IPS-18a (cell line): Measurements from ENCODE around the gene CXXC1.
"Not testable (repeated sequence)": the region's sequence is repeated elsewhere in the genome, so short reads cannot be mapped to it uniquely, and the experiment has no call there.

Source experiments
- H3K27ac ChIP-seq: one replicate; pipeline ENCODE4 v1.5.1; 2013; ENCODE audit warnings: low read length
- H3K27me3 ChIP-seq: one replicate; pipeline ENCODE4 v1.6.1; 2013; ENCODE audit warnings: mild to moderate bottlenecking, low read length; ENCODE audit not compliant: control insufficient read depth, insufficient read depth
- H3K36me3 ChIP-seq: one replicate; pipeline ENCODE4 v1.6.1; 2013; ENCODE audit warnings: low read depth, low read length; ENCODE audit not compliant: control insufficient read depth
- H3K4me1 ChIP-seq: one replicate; pipeline ENCODE4 v1.6.1; 2013; ENCODE audit warnings: low read depth, low read length; ENCODE audit not compliant: control insufficient read depth
- H3K4me3 ChIP-seq: one replicate; pipeline ENCODE4 v1.5.1; 2013; ENCODE audit warnings: low read length
- H3K9ac ChIP-seq: one replicate; pipeline ENCODE4 v1.6.1; 2013; ENCODE audit warnings: mild to moderate bottlenecking, low read length, moderate library complexity
- H3K9me3 ChIP-seq: one replicate; pipeline ENCODE4 v1.6.1; 2013; ENCODE audit warnings: low read depth, low read length; ENCODE audit not compliant: control insufficient read depth

CXXC1 gene

DNA sequence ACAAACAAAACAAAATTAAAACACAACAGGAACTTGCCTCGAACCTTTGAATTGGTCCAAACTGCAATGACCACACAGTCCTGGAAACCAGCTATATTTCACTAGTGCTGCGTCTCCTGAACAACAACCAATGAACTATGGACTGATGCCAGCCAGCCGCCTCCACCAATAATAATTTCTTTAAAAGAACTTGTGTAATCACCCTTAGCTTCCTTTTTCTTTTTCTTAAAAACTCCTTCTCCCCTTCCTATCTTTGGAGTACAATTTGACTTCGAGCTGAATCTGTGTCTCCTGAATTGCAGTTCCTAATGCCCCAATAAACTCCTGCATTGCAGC is 1.6 kb upstream of the CXXC1 start:
- peaks cover 10% of the 10 kb centered on the region for H3K36me3 ChIP-seq
- no peak overlapping the region for H3K9ac ChIP-seq
- no peak overlapping the region for H3K4me3 ChIP-seq
- no peak overlapping the region for H3K27ac ChIP-seq
- no peaks in the 10 kb centered on the region for H3K27me3 ChIP-seq
- H3K4me1 ChIP-seq, result no peaks in the 10 kb centered on the region
- H3K9me3 ChIP-seq, result no peaks in the 10 kb centered on the region

GRCh38 chr18:50288348-50289107 is 1.0 kb upstream of the CXXC1 start:
- not testable (repeated sequence) for H3K4me1 ChIP-seq, H3K27me3 ChIP-seq, H3K9me3 ChIP-seq, H3K9ac ChIP-seq, H3K27ac ChIP-seq
- H3K4me3 ChIP-seq, result peak overlapping the region; percentile 95
- H3K36me3 ChIP-seq, result peaks cover 15% of the 10 kb centered on the region

DNA sequence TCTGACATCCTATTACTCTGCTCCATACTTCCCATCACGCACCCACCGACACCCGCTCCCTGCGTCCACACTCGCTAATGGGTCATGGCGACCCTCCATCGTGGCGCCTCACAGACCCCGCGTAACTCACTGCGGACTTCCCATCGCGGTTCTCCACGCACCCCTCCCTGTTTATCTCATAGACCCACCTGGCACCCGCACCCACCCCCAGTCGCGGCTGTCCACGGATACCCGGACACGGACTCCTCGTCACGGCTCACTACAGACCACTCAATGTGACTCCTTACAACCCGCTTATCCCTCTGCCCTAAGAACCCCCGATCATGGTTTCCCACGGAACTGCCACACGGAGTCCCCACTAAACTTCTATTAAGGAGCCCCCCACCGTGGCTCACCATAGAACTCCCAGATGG is 458 bp downstream of the CXXC1 start:
- H3K4me3 ChIP-seq, result peak overlapping the region; percentile 95
- peaks cover 23% of the 10 kb centered on the region for H3K36me3 ChIP-seq
- H3K27me3 ChIP-seq, result no peaks in the 10 kb centered on the region
- peak overlapping the region; percentile 72 for H3K9ac ChIP-seq
- H3K27ac ChIP-seq, result no peak overlapping the region
- no peaks in the 10 kb centered on the region for H3K9me3 ChIP-seq
- H3K4me1 ChIP-seq, result no peaks in the 10 kb centered on the region

GRCh38 chr18:50286391-50287027 is 983 bp downstream of the CXXC1 start:
- peak overlapping the region; percentile 72 for H3K9ac ChIP-seq
- H3K36me3 ChIP-seq, result peaks cover 23% of the 10 kb centered on the region
- H3K27me3 ChIP-seq, result no peaks in the 10 kb centered on the region
- H3K4me1 ChIP-seq, result no peaks in the 10 kb centered on the region
- H3K9me3 ChIP-seq, result no peaks in the 10 kb centered on the region
- H3K27ac ChIP-seq, result no peak overlapping the region
- H3K4me3 ChIP-seq, result peak overlapping the region; percentile 95

DNA sequence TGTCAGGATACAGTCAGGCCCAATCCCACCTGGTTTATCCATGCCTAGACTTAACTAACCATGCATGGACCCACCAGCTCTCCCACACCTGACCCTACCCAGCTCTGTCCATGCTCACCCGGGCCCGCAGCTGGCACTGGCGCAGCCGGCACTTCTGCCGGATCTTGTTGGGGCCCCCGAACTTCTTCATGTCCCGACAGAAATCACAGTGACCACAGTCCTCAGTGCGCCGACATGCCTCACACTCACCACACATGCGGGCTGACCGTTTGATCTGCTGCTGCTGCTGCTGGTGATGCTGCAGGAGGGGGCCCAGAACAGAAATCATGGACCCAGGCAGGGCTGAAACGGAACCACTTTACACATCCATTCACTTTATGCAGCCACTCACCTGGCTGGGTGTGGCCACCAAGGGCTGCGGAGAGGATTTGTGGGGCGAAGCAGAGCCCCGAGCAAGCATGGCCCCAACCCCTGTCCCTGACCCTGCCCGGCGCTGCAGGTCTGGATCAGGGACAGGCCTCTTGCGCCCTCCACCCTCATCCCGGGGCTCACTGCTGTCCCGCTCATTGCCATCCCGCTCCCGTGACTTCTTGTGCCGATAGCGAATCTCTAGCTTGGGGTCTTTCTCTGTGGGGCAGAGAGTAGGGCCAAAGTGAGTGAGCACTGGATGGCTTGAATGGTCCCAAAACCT is 1.7 kb downstream of the CXXC1 start:
- peak overlapping the region; percentile 95 for H3K4me3 ChIP-seq

GRCh38 chr18:50285071-50285470 is 2.4 kb downstream of the CXXC1 start:
- H3K27ac ChIP-seq, result no peak overlapping the region
- no peak overlapping the region for H3K9ac ChIP-seq
- H3K27me3 ChIP-seq, result no peaks in the 10 kb centered on the region
- peaks cover 4% of the 10 kb centered on the region for H3K4me1 ChIP-seq
- no peak overlapping the region for H3K4me3 ChIP-seq
- H3K36me3 ChIP-seq, result peaks cover 23% of the 10 kb centered on the region
- no peaks in the 10 kb centered on the region for H3K9me3 ChIP-seq

More for the DNA sequence above, 1.7 kb downstream of the CXXC1 start:
- H3K4me1 ChIP-seq, result no peaks in the 10 kb centered on the region
- peaks cover 23% of the 10 kb centered on the region for H3K36me3 ChIP-seq
- H3K27me3 ChIP-seq, result no peaks in the 10 kb centered on the region
- H3K9me3 ChIP-seq, result no peaks in the 10 kb centered on the region
- no peak overlapping the region for H3K27ac ChIP-seq
- no peak overlapping the region for H3K9ac ChIP-seq

DNA sequence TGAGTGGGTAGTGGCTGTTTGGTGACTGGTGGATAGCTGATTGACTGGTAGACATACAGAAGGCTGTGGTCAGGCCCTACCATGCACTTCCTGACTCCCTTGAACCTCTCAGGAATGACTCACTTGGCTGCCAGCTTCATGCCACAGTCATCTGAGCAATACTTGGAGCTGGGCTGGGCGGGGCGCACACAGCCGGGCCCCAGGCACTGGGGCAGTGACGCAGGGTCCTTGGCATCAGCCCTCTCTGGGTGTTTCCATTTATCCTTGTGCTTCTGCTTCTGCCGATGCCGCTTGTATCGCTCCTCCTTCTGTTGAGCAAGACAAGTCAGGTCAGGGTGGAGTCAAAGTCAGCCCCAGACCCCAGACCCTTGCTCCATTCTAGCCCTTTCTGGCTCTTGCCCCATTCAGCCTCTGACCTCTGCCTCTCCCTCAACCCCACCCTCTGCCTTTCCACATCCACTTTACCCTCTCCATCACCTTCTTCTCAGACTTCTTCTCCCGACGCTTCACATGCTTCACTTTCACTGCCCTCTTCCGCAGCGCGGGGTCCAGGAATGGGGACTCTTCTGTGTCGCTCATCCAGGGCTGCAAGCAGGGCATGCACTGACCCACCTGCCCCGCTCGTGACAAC is 3.1 kb downstream of the CXXC1 start:
- no peak overlapping the region for H3K4me3 ChIP-seq
- H3K4me1 ChIP-seq, result peaks cover 4% of the 10 kb centered on the region
- H3K9me3 ChIP-seq, result no peaks in the 10 kb centered on the region
- H3K36me3 ChIP-seq, result peaks cover 23% of the 10 kb centered on the region
- H3K27me3 ChIP-seq, result no peaks in the 10 kb centered on the region
- H3K9ac ChIP-seq, result no peak overlapping the region
- no peak overlapping the region for H3K27ac ChIP-seq

- Histone ChIP-seq H3K36me3 (peaks cover 25% of the 10 kb centered on the region), H3K4me3 (no peak overlapping the region), H3K9me3 (no peaks in the 10 kb centered on the region), H3K27ac (no peak overlapping the region), H3K27me3 (no peaks in the 10 kb centered on the region), H3K9ac (no peak overlapping the region), H3K4me1 (peaks cover 4% of the 10 kb centered on the region)
These were observed 3.9 kb downstream of the CXXC1 start for GRCh38 chr18:50283469-50284209.

GRCh38 chr18:50282521-50283335 is 4.8 kb downstream of the CXXC1 start:
- H3K36me3 ChIP-seq, result peaks cover 29% of the 10 kb centered on the region
- H3K27me3 ChIP-seq, result no peaks in the 10 kb centered on the region
- peaks cover 4% of the 10 kb centered on the region for H3K4me1 ChIP-seq
- no peak overlapping the region for H3K27ac ChIP-seq
- H3K9me3 ChIP-seq, result no peaks in the 10 kb centered on the region
- no peak overlapping the region for H3K9ac ChIP-seq
- H3K4me3 ChIP-seq, result no peak overlapping the region

DNA sequence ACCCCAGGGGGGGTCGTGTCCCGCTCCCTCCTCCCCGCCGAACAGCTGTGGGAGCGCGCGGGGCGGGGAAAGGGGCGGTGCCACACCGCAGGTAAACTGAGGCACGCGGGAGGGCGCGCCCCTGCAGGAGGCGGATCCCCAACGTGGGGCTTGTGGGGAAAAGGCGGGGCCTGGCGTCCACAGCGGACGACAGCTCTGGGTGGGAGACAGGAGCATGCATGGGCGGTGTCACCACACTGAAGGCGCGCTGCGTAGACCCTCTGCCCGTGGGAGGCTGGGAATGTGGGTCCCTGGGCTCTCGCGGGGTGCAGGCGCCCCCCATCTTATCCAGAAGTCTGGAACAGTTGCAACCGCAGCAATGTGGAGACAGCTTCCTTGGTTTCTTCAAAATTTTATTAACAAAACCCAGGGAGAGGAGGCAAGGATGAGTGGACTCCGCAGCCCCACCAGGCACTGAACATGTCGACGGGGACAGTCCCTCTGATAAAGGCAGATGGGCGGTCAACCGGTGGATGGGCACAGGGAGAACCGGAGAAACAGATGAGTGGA is 5.4 kb downstream of the CXXC1 start:
- H3K9ac ChIP-seq, result peak overlapping the region; percentile 85
- H3K27me3 ChIP-seq, result no peaks in the 10 kb centered on the region
- peaks cover 29% of the 10 kb centered on the region for H3K36me3 ChIP-seq
- H3K9me3 ChIP-seq, result no peaks in the 10 kb centered on the region
- peak overlapping the region; percentile 99 for H3K4me3 ChIP-seq
- H3K27ac ChIP-seq, result no peak overlapping the region
- H3K4me1 ChIP-seq, result peaks cover 4% of the 10 kb centered on the region
